Measurements from ENCODE around the gene UROS. TPM values are rescaled to one million over a fixed set of nuclear protein-coding genes. Genes with fewer than 3 reads are reported as not detected.

UROS gene
- total RNA-seq, 1 donor from 2014 or later = 82.5 TPM

- no peak overlapping the region for H3K4me3 ChIP-seq (ENCODE audit: low read depth, low read length)
- DNase-seq (ENCODE audit: low read depth) = no peak
- TF ChIP-seq, protein P1, sequence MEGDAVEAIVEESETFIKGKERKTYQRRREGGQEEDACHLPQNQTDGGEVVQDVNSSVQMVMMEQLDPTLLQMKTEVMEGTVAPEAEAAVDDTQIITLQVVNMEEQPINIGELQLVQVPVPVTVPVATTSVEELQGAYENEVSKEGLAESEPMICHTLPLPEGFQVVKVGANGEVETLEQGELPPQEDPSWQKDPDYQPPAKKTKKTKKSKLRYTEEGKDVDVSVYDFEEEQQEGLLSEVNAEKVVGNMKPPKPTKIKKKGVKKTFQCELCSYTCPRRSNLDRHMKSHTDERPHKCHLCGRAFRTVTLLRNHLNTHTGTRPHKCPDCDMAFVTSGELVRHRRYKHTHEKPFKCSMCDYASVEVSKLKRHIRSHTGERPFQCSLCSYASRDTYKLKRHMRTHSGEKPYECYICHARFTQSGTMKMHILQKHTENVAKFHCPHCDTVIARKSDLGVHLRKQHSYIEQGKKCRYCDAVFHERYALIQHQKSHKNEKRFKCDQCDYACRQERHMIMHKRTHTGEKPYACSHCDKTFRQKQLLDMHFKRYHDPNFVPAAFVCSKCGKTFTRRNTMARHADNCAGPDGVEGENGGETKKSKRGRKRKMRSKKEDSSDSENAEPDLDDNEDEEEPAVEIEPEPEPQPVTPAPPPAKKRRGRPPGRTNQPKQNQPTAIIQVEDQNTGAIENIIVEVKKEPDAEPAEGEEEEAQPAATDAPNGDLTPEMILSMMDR (IDR thresholded peaks at IDR 0.05; ENCODE audit: insufficient read depth, low read length, poor library complexity, severe bottlenecking) = no peak
- H3K27me3 ChIP-seq (ENCODE audit: control insufficient read depth, insufficient read depth, low read length) = peaks cover 26% of the 10 kb centered on the region
- no peaks in the 10 kb centered on the region for H3K36me3 ChIP-seq (ENCODE audit: control insufficient read depth, insufficient read depth, low read length)
Measured at GRCh38 chr10:125777806-125778205, 45.3 kb downstream of the UROS start.

GRCh38 chr10:125775491-125776106 lies 47.5 kb downstream of the UROS start, which contains the start of gene MMP21:
Gene MMP21 (minus strand): TSS chr10:125775821. CDS start chr10:125775821, 0 bp downstream.
- Histone ChIP-seq H3K36me3 (ENCODE audit: control insufficient read depth, insufficient read depth, low read length) (no peaks in the 10 kb centered on the region), H3K4me3 (ENCODE audit: low read depth, low read length) (no peak within 1 kb of the TSS), H3K27me3 (ENCODE audit: control insufficient read depth, insufficient read depth, low read length) (peaks cover 26% of the 10 kb centered on the region)
- TF ChIP-seq, protein P1 (IDR thresholded peaks at IDR 0.05; ENCODE audit: insufficient read depth, low read length, poor library complexity, severe bottlenecking) = no peak
- DNase-seq (ENCODE audit: low read depth) = no peak

DNA sequence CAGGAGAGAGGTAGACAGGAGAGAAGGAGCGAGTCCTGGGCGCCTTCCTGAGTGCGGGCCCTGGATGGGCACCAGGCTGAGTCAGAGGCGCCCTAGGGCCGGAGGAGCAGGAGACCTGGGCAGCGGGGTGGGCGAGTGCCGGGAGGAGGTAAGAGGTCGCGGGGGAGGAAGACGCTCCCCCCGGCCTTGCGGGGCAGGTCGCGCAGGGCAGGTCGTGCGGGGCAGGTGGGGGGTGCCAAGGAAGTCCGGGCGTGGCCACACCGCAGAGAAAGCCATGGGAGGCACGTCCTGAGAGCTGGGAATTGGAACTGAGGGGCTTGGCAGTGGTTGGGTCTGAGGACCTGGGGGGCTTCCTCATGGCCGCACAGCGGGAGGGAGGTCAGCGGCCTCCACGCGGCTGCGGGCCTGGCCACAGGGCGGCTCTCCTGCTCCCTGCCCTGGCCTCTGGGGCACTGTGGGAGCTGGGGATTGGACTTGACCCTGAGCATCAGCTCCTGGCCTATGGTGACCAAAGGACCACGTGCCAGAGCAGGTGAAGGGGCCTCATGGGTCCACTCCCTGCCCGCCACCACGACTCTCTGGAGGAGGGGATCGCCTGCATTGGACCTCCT lies 48.4 kb downstream of the UROS start:
- no peak for DNase-seq (ENCODE audit: low read depth)
- TF ChIP-seq, protein P1 (IDR thresholded peaks at IDR 0.05; ENCODE audit: insufficient read depth, low read length, poor library complexity, severe bottlenecking) = no peak
- H3K27me3 ChIP-seq (ENCODE audit: control insufficient read depth, insufficient read depth, low read length) = peaks cover 26% of the 10 kb centered on the region
- H3K4me3 ChIP-seq (ENCODE audit: low read depth, low read length) = no peak overlapping the region
- H3K36me3 ChIP-seq (ENCODE audit: control insufficient read depth, insufficient read depth, low read length) = no peaks in the 10 kb centered on the region

- H3K36me3 ChIP-seq (ENCODE audit: control insufficient read depth, insufficient read depth, low read length) = no peaks in the 10 kb centered on the region
Measured at GRCh38 chr10:125773687-125774543, 49.1 kb downstream of the UROS start.

DNA sequence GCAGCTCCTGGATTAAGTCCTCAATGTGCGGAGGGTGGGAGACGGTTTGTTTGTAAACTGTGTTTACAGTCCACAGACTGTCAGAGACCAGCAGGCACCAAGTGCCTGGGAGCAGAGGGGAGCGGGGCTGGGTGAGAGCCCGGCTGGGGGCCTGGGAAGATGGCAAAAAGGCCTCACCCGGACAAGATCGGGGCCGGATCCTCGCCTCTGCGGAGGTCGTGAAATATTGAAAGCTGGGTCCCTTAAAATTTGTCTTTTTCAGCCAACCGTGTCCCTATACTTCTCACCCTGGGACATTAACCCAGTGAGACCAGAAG lies 50.2 kb downstream of the UROS start:
- no peaks in the 10 kb centered on the region for H3K36me3 ChIP-seq (ENCODE audit: control insufficient read depth, insufficient read depth, low read length)

More at GRCh38 chr10:125773687-125774543, 49.1 kb downstream of the UROS start:
- TF ChIP-seq, protein P1 (IDR thresholded peaks at IDR 0.05; ENCODE audit: insufficient read depth, low read length, poor library complexity, severe bottlenecking) = no peak
- no peak overlapping the region for H3K4me3 ChIP-seq (ENCODE audit: low read depth, low read length)
- H3K27me3 ChIP-seq (ENCODE audit: control insufficient read depth, insufficient read depth, low read length) = peaks cover 26% of the 10 kb centered on the region
- DNase-seq (ENCODE audit: low read depth) = no peak

More for the DNA sequence above, 50.2 kb downstream of the UROS start:
- Histone ChIP-seq H3K4me3 (ENCODE audit: low read depth, low read length) (no peak overlapping the region), H3K27me3 (ENCODE audit: control insufficient read depth, insufficient read depth, low read length) (peaks cover 22% of the 10 kb centered on the region)
- DNase-seq (ENCODE audit: low read depth) = no peak
- TF ChIP-seq, protein P1 (IDR thresholded peaks at IDR 0.05; ENCODE audit: insufficient read depth, low read length, poor library complexity, severe bottlenecking) = no peak
